CD4-positive, alpha-beta T cell treated with Interferon alpha-2 for 1 hour (primary cell): ENCODE data around the gene FAM151B.
"Not testable (repeated sequence)": the region's sequence is repeated elsewhere in the genome, so short reads cannot be mapped to it uniquely, and the experiment has no call there.

Experiments used
- DNase-seq, 2 donors: peaks; one replicate each; pipeline ENCODE4 v3.0.0-alpha.2; 2020 to 2022

FAM151B gene

DNA sequence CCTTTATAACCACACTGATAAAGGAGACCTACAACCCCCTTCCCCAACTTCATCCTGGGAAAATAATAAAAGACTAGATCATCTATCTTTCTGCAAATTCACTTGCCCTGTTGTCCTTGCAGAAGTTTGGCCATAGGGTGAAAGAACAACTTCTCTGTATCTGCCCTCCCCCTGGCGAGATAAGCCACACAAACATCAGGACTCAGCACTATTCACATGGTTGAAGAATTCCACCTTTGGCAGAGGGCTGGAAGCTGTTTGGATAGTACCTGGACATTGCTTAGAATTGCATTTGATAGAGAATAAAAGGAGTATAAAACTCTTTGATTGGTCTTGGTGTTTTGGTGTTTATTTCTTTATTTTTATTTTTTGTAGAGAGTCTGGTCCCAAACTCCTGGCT, 16.9 kb downstream of the FAM151B start:
- DNase-seq, result no peak

DNA sequence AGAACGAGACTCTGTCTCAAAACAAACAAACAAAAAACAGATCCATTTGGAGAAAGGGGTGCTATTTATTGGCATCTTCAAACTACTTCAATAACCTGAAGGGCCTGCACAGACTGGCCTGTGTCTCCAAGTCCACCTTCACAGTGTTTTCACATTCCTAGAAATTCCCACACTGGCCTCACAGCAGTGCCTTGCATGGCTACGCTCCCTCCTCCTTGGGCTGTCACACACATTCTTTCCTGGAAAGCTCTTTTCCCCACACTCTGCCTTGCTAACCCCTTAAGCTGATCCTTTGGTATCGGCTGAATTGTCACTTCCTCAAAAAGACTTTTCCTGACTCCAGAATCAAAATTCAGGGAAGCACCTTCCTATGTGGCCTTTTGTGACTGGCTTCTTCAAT, 19.8 kb downstream of the FAM151B start:
- DNase-seq, result no peak

DNA sequence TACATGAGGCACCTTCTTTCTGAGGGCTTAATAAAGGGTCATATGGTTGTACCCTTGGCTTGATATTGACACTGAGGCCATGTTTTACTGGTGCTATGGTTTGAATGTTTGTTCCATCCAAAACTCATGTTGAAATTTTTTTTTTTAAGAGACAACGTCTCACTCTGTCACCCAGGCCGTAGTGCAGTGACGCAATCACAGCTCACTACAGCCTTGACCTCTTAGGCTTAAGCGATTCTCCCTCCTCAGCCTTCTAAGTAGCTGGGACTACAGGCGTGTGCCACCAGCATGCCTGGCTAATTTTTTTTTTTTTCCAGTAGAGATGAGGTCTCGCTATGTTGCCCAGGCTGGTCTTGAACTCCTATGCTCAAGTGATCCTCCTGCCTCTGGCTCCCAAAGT, 20.9 kb downstream of the FAM151B start:
- no peak for DNase-seq

DNA sequence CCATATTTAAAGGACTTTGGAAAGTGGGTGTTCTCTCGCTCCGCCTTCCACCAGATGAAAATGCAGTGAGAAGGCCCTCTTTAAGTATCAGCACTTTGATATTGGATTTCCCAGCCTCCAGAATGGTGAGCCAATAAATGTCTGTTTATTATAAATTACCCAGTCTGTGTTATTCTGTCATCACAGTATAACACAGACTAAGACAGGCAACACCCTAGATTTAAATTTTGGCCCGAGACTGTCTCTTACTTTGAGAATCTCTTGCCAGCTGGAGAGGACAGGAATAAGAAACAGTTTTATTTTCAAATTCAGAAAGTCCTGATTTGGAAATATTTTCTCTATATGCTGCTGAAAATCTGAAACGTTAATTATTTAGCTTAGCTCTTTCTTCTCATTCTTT, 21.5 kb downstream of the FAM151B start:
- no peak for DNase-seq

- no peak for DNase-seq
These were observed 28.9 kb downstream of the FAM151B start for GRCh38 chr5:80516826-80517225.

GRCh38 chr5:80540691-80541090, 52.8 kb downstream of the FAM151B start:
- no peak for DNase-seq

DNA sequence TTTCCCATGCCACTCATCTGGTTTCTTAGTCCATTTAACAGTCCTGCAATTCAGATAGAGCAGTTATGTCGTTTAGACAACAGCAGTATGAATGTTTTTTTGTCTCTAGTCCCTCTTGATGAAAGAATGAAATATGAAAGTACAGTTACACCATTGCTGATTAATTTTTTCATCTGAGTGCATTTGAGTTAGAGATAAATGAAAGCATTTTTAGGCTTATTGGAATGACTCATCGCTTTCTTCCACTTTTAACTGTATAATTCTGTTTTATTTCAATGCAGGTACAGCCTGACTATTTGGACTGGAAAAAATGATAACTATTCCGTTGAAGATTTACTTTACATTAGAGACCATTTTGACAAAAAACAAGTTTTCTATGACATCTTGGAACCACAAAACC, 53.5 kb downstream of the FAM151B start:
- DNase-seq, result no peak

- DNase-seq, result no peak
These were observed 66.7 kb downstream of the FAM151B start for GRCh38 chr5:80554646-80555045.

DNA sequence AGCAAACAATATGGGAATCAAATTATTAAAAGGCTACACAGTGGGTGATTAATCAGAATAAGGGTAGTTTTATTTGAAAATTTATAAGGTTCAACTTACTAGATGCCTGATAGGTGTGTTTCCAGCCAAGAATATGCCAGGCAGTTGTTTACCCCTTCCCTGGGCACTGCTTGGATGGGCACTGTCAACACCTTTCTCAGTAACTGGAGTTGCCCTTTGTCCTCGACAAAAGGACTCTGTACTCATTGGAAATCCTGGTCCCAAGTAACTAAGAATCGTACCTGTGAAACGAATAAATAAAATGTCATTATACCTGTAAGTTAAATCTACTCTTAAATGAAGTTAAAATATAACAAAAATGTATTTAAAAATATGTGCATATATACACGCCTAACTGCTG, 67.2 kb downstream of the FAM151B start:
- no peak for DNase-seq

DNA sequence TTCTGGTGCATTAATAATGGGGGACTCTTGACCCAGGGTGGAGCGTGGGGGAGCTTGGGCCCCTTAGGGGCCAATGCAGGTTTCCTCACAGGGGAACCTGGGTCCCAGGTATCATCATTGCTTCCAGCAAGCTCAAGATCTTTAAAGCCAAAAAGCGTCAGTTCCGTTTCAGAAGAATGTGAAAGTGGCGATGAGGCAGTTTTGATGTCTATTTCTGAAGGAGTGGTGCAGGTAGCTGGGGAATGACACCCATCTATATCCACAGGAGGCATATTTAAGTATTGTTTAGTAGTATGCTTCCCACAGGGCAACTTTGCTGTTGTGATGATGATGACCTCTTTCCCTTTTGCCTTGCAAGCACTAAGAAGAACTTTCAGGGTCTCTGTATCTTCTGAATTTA, 71.3 kb downstream of the FAM151B start:
- no peak for DNase-seq

DNA sequence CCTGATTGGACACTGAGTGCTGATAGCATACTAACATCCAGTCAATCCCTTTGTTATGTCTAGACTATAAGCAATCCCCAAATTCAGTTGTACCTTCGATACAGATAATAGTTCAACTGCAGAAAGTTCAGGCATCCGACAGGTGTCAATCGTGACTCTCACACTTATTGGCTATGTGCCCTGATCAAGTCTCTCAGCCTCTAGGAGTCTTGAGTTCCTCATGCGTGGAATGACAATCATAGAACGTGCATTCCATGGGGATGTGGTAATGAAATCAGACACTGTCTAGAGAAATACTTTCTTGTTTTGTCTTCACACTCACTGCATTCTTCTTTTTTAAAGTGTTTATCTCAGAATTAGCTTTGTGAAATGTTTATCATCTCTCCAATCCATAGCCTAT, 77.4 kb downstream of the FAM151B start:
- DNase-seq, result no peak

- no peak for DNase-seq
These were observed 78.9 kb downstream of the FAM151B start for GRCh38 chr5:80566711-80567259.

GRCh38 chr5:80568251-80568650, 80.4 kb downstream of the FAM151B start:
- DNase-seq, result no peak

DNA sequence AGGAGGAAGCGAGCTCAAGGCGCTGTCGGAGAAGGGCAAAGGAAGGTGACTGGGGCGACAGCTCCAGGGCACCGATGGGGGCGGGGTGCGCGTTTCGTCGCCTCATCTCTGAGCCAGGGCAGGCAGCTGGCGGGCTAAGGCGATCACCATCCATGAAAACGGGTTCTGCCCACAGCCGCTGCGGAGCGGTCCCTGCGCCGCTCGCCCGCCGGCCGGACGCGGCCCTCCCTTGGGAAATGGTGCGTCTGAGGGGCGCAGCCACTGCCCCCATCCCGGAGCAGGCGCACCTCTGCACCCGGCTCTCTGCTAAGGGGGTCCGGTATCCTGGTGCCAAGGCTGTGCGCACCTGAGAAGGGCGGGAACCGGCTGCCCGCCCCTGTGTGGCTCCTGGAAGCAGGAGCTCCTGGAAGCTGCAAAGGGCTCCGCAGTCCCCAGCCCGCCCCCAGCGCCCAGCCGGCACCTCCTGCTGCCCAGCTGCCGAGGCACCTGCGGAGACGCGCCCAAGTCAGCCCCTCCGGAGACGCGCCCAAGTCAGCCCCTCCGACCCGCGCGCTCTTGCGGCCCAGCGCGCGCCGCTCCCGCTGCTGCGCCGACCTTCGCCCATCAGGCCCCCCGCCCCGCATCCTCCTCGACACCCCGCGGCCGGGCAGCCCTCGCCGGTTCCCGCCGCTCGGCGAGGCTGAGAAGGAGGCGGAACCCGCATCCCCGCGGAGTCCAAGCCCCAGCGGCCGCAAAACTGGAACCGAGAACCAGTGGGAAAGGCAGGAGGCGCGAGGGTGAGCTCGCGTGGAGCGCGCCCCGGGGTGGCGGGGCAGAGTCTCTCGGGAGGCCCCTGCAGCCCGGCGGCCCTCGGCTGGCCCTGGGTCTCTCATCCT, 81.4 kb downstream of the FAM151B start:
- no peak for DNase-seq

DNA sequence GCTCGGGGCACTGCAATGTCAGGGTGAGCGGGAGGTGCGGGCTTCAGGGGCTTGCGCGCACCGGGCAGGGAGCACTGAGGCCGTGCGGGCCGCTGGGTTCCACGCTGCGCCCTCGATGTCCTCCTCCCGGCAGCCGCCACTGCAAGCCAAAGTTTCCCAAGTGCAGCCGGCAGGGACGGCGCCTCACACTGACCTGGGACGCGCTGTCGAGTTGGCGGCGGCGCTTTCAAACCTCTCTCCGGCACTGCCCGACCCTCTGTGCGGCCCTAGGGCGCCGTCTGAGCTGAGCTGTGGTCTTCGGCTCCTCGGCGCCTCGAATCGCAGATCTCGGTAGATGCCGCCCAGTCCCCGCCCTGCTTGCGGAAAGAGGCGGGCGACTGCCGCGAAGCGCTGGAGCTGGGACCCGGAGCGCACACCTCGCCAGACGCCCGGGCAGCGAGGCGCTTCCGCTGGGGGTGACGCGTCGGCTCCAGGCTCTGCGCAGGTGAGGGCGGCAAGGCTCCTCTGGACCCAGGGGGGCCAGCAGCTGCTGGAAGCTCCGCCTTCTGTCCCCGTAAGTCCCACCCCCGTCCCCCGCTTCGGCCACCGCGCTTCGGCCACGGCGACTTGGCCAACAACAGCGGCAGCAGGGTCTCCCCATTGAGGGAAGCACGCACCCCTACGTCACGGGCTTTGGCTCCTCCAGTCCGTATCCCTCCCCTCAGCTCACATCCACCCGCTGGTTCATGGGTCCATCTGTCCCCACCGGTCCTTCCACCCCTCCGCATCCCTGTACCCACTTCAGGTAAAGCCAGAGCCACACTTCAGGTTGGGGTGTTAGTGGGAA, 82.3 kb downstream of the FAM151B start, which contains the start of gene ANKRD34B:
TSS of gene ANKRD34B (minus strand) at position 320 of the 826 bp plus-strand sequence. CDS start 10,261 bp downstream, outside the sequence.
- DNase-seq, result no peak

DNA sequence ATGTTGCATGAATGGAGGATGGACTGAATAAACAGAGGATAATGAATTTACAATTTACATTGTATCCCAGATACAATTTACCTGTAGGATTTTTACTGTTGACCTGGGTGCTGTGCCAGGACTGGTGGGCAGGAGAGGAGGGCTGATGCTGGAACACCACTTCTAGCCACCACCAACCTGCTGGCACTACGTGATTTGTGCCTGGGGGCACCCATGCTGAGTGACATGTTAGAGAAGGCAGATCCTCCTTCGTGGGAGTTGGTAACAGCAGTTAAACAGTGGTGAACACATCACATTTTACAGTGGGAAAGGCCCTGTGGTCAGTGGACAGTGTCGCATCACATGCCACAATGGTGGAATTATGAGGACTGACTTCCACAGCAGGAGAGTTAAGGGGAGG, 85.2 kb downstream of the FAM151B start:
- no peak for DNase-seq

GRCh38 chr5:80576383-80576782, 88.5 kb downstream of the FAM151B start:
- no peak for DNase-seq

DNA sequence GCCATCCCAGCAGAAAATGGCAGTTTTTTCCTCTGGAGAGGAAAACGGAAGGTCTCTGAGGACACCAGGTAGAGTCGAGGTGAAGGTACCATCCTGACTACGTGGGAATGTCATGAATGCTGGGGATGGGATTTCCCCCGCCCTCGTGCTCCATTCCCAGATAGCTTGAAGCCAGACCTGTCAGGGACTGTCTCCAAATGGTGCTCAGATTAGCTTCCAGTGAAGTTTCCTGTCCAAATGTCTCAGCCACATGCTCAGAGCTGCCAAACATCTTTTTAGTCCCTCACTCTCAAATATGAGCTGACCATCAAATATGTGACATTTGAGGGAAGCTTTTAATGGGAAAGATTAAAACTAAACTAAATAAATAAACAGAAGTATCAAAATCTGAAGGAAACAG, 89.8 kb downstream of the FAM151B start:
- no peak for DNase-seq

DNA sequence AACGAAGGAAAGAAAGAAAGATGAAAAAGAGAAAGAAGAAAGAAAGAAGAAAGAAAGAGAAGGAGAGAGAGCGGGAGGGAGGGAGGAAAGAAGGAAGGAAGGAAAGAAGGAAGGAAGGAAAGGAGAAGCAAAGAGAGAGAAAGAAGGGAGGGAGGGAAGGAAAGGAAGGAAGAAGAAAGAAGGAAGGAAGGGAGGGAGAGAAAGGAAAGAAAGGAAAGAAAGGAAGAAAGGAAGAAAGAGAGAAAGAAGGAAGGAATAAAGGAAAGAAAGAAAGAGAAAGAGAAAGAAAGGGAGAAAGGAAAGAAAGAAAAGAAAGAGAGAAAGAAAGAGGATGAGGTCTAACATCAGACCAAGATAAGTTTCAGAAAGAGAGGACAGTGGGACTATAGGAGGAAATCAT, 91.2 kb downstream of the FAM151B start:
- no peak for DNase-seq

- not testable (repeated sequence) for DNase-seq
These were observed 92.4 kb downstream of the FAM151B start for GRCh38 chr5:80580291-80580690.

GRCh38 chr5:80584770-80585169, 96.9 kb downstream of the FAM151B start:
- DNase-seq, result no peak

DNA sequence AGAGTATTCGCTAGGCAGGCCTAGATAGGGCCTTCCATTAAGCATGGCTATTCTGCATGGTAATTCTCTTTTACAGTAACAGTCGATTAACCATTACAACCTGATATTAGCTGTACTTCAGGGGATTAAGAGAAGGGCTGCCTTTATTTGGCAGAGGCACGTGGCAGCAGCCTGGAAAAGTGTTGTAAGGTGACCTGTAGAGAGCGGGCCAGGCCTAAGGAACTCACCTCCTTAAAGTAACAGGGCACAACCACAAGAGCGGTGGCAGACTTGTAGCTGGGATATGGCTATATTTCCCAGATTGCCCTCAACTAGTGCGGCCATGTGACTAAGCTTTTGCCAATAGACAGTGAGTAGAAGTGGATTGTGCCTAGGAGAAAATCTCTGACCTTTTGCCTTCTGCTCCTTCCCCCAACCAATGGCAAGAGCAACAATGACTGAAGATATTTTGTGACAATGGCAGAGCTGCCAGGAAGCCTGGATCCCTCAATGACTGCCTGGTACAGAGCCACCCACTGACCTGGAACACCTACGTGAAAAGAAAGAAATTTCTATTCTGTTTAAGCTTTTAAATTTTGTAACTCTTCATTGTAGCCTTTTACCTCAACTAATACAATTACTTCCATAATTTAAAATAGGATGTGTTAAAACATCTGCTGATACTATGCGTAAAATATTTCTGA, 101.1 kb downstream of the FAM151B start:
- DNase-seq, result no peak

- no peak for DNase-seq
These were observed 102.9 kb downstream of the FAM151B start for GRCh38 chr5:80590766-80591165.
